Mesenteric fat pad (tissue), 1 donor: ENCODE data around the gene DEDD. TPM values are rescaled to one million over a fixed set of nuclear protein-coding genes. Genes with fewer than 3 reads are reported as not detected.

Source experiments
- DNase-seq: peaks from one replicate; pipeline ENCODE4 v3.0.0-alpha.2; 2020; ENCODE audit warnings: low spot score
- total RNA-seq: library from RNA; stranded (reverse); fragmentation: NEBNext Ultra II Directional; extraction: Animal tissue kit (Norgen Biotek cat#: 25700); gene quantifications from one replicate; pipeline ENCODE4 v1.2.1, GENCODE V29; 2021
- donor health status: DM: yes; HTN: yes; CAD: no.

The DEDD gene
- total RNA-seq, 1 donor from 2014 or later: 61.9 TPM

DNA sequence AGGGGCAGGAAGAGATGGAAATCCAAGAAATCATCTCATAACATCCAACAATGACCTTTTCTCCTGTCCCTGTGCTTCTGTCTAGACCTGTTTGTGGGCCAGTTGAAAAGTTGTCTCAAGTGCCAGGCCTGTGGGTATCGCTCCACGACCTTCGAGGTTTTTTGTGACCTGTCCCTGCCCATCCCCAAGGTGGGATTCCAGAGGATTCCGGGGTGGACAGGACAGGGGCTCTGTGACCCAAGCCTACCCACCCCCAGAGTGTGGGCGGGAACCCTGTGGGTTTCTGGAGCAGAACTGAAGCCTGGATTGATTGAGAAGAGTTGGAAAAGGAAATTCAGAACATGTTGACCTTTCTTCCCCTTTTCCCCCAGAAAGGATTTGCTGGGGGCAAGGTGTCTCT, 31.3 kb upstream of the DEDD start:
- DNase-seq: no peak

DNA sequence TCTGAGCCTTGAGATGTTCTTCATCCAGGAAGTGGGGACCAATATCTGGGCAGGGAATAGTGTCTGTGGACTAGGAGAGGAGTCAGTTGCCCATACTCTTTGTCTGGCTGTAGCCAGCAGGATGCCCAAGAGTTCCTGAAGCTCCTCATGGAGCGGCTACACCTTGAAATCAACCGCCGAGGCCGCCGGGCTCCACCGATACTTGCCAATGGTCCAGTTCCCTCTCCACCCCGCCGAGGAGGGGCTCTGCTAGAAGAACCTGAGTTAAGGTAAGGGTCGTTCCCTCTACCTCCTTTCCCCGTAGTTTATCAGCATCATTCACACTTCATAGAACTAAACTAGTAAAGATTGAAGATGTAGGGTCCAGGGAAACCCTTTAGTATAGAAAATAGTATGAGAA, 30.3 kb upstream of the DEDD start:
- peak; percentile 69 for DNase-seq

DNA sequence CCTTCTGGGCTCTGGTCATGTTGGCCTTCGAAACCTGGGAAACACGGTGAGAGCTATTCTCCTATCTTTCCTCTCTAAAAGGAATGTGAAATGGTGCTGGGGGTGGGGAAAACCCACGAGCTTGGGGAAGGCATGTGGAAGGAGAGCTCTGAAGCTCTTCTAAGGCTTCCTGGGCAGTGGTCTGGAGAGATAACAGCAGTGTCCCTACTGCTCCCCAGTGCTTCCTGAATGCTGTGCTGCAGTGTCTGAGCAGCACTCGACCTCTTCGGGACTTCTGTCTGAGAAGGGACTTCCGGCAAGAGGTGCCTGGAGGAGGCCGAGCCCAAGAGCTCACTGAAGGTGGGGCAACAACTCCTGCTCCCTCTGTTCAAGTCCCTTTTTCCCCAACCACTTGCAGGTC, 29.6 kb upstream of the DEDD start:
- DNase-seq: peak; percentile 64

DNA sequence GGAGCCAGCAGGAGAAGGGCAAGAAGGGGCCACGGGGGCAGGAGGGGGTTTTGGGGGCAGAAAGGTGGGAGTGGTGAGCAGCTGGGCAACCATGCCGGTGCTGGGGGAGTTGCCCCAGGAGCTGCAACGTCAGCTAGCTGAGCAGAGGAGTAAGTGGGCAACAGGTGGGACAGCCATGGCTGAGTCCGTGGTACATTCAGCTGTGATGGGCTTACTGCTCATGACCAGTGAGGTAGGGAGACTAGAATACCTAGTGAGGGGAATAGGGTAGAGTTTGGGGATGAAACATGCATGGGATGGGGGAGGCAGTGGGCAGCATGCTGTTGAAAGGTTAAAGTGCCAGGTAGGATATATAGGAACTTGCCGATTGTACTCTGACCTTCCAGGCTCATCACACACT, 29.2 kb upstream of the DEDD start:
- DNase-seq: no peak

DNA sequence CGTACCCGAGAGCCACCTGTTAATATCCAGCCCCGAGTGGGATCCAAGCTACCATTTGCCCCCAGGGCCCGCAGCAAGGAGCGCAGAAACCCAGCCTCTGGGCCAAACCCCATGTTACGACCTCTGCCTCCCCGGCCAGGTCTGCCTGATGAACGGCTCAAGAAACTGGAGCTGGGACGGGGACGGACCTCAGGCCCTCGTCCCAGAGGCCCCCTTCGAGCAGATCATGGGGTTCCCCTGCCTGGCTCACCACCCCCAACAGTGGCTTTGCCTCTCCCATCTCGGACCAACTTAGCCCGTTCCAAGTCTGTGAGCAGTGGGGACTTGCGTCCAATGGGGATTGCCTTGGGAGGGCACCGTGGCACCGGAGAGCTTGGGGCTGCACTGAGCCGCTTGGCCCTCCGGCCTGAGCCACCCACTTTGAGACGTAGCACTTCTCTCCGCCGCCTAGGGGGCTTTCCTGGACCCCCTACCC, 28.2 kb upstream of the DEDD start:
- DNase-seq: no peak

DNA sequence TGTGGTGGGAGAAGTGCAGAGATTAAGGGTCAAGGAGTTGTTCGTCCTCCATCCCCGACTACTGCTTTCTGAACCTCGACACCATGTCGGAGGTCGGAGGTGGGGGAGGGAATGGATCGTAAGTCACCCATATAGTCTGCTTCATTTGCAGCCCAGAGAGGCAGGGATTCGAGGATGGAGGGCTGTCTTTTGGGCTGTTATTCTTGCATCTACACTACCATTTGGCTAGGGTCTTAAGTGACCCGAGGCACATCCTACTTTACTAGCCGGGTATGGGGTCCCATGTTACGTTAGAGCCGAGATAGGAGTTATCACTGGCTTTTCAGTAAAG, 27.4 kb upstream of the DEDD start:
- no peak for DNase-seq

DNA sequence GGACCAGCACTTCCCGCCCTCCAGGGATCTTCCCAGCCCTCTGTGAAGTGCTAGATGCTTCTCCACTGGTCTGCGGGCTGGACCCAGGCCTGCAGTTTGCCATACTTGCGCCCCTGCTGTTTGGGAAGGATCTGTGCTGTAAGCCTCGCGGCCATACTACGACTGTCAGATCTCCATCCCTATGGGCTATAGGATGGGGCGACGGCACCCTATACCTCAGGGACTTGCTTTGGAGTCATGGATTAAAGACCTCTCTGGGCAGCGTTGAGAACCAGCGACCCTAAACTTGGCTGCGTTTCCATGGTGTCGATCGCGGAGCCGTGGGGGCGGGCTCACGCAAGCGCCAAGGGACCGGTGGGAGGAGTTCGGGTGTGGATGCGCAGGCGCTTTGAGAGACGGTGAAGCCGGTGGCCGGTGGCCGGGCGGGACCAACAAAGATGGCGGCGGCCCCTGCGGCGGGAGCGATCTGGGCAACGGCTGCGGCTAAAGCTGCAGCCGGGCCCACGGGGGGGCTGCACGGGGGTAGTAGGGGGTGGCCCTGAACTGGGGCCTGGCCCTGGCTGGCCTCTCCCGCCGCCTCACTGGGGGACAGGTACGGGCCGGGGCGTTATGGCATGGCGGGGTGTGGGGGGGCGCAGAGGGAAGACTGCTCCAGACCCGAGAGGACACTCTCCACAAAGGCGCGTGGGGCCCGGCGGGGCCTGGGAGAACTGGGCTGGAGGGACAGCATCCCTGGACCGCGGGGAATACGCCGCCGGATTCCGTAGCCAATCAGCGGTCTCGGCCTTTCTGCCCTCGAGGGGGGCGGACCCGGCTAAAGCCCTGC, 26.8 kb upstream of the DEDD start, which contains the start of gene USP21:
USP21 (plus strand) TSS at position 414 of the 826 bp plus-strand sequence. CDS start 1,141 bp downstream, outside the sequence.
- peak; percentile 98 for DNase-seq

DNA sequence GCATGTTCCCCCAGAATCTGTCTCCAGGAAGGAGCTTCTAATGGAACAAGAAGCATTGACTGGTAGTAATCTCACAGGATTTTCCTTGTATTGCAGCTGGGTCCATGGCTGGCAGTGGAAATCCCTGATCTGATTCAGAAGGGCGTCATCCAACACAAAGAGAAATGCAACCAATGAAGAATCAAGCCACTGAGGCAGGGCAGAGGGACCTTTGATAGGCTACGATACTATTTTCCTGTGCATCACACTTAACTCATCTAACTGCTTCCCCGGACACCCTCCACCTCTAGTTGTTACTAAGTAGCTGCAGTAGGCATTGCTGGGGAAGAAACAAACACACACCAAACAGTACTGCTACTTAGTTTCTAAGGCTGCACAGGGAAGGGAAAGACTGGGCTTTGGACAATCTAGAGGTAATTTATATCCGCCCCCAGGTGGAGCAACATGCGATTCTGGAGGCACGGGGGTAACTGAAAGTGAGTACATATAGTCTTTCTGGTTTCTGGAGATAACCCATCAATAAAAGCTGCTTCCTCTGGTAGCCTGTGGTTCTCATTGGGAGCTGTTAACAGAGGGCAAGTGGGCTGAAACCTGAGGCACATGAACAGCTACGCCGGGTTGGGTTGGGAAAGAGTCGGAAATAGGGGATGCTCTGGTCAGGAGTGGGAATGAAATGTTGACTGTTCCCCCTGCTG, 26.0 kb upstream of the DEDD start:
- no peak for DNase-seq

DNA sequence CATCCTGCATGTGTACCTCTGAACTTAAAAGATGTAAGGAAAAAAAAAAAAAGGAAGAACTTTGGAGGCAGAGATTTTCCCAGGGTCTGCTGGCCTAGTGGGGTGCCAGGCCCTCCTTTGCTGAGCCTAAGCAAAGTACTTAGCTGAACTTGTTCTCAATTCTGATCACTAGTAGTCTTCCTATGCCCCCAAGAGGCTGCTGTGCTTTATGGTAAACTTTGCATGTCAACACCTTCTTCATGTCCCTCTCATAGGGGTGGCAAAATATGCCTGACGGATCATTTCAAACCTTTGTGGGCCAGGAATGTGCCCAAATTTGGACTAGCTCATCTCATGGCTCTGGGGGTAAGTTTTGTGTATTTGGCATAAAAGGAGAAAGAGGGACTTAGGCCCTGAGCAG, 25.4 kb upstream of the DEDD start:
- no peak for DNase-seq

DNA sequence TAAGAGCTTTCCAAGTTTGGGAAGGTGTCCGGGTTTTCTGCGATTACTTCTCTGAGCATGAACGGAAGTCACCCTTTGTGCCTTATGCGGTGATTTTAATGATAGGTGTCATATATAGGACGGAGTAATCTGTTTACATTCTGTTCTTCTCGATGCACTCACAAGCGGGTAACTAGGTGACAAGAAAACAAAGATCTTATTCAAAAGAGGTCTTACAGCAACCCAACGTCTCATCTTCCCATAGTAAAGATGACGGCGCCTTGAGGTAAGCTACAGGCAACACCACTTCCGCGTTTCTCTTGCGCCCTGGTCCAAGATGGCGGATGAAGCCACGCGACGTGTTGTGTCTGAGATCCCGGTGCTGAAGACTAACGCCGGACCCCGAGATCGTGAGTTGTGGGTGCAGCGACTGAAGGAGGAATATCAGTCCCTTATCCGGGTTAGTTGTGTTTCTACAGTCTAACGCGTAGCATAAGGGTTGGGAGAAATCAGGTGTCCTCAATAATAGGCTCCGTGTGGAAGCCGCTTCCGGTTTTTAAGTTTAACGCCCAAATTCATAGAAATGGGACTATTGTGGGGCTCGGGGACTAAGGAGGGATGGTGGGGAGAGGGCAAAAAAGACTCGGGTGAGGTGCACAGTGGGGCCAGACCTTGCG, 21.3 kb upstream of the DEDD start, which contains the start of gene UFC1:
UFC1 (plus strand) TSS at position 297 of the 656 bp plus-strand sequence; CDS start at position 317, 20 bp downstream.
- DNase-seq: no peak

DNA sequence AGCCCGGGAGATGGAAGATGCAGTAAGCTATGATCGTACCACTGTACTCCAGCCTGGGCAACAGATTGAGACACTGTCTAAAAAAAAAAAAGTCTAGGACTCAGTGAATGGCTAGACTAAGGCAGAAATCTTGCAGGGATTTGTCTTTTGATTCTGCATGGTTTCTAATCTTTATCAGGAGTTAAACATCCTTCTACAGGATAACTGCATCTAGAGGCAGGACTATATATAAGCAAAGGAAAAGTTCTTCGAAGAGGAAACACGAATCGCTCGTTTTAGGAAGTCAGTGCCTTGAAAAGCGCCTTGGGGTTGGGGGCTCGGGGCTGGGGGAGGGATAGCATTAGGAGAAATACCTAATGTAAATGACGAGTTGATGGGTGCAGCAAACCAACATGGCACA, 20.7 kb upstream of the DEDD start:
- no peak for DNase-seq

DNA sequence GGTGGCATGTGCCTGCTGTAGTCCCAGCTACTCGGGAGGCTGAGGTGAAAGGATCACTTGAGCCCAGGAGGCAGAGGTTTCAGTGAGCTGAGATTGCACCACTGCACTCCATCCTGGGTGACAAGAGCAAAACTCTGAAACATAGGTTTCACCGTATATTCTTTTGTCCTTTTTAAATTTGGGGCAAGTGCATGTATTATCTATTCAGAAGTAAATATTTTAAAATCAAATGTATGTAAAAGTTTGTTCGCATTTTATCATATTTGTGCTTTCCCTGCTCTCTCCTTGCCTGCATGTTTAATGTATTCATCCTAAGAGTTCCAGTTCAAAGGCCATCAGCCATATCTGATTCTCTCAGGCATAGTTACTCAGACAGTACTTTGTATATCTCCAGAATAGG, 13.4 kb upstream of the DEDD start:
- no peak for DNase-seq

DNA sequence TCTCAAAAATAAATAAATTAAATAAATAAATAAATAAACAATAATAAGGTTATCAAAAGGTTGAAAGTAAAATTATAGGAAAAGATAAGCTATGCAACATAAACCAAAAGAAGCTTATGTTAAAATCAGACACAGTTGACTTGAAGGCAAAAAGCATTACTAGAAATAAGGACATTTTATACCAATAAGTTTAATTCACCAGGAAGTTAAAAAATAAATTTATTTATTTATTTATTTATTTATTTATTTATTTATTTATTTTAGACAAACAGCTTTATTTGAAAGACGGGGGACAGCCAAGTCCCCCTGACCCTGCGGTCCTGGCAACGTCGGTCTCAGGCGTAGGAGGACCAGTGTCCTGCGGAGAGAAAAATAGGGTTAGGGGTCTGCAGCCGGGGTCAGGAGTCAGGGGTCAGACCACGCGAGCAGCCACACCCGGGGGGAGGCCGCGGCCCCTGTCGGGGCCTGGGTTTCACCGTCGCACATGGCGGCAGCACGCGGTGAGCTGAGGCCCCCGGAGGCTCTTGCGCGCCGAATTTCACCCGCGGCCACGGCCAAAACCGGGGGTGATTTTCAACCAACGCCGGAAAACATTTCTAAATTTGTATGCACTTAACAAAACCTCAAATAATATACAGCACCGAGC, 8.4 kb upstream of the DEDD start:
- no peak for DNase-seq

DNA sequence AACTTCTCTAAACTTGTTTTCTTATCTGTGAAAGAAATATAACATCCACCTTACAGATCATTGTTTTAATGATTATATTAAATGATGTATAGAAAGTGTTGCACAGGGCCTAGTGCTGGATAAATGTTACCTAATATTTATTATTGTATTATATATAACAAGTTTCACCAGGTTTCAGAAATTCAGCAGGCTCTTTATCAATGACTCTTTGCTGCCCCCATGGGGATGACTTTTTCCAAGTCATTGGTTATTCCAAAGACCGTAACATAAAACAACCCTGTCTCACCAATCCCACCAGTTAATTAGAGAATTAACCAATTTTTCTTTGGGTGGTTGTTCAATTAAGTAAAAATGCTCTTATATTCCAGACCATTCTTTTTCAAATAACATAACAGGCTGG, 7.3 kb upstream of the DEDD start:
- DNase-seq: no peak

DNA sequence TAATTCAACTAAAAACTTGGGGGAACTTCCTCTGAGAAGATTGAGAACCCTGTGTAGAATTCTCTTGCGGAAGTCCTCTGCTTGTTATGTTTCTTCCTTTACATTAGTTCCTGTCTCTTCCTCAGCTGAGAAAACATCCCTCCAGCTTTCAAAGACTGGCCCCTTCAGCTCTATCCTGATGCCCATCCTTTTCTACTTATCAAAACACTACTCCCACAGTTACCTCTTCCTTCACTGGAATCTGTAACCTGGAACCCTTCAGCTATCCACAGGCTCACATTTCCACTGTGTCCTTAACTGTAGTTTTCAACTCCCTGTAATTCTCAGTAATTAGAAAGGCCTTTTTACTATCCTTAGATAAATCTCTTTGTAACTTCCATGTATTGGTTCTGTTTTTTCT, 6.0 kb upstream of the DEDD start:
- no peak for DNase-seq

DNA sequence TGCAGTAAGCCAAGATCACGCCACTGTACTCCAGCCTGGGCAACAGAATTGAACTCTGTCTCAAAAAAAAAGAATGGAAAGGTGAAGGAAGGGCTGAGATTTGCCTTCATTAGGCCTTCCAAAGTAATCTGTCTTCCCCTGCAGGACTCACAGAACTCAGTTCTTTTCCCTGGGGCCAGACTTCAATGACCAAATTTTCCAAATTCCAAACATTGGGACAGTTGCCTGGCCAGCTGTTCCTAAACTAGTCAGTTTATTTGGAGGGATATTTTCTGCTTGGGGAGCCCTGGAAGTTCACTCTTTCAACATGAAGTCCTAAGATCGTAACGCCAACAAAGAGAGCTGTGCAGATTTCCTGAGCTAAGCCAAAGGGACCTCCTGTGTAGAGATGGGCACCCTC, 5.4 kb upstream of the DEDD start:
- no peak for DNase-seq

DNA sequence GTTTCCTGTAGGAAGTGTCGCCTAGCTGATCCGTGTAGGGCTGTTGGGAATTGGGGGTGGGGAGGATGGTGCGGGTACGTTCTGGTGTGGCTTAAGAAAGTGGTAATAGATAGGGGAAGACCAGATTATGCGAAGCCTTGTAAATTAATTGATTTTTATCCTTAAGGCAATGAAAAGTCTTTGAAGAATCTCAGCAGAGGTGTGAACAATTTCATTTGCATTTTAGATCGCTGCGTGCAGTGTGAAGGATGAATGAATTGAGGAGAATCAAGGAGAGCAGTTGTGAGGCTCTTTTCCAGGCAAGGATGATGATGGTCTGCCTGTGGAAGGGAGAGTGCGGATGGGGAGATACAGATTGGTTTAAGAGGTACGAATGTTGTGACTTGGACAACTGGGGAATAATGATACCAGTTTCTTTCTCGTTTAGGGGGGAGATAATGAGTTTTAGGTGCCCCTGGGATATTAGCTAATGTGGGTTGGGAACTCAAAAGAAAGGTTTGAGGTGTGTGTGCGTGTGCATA, 813 bp upstream of the DEDD start:
- no peak for DNase-seq

DNA sequence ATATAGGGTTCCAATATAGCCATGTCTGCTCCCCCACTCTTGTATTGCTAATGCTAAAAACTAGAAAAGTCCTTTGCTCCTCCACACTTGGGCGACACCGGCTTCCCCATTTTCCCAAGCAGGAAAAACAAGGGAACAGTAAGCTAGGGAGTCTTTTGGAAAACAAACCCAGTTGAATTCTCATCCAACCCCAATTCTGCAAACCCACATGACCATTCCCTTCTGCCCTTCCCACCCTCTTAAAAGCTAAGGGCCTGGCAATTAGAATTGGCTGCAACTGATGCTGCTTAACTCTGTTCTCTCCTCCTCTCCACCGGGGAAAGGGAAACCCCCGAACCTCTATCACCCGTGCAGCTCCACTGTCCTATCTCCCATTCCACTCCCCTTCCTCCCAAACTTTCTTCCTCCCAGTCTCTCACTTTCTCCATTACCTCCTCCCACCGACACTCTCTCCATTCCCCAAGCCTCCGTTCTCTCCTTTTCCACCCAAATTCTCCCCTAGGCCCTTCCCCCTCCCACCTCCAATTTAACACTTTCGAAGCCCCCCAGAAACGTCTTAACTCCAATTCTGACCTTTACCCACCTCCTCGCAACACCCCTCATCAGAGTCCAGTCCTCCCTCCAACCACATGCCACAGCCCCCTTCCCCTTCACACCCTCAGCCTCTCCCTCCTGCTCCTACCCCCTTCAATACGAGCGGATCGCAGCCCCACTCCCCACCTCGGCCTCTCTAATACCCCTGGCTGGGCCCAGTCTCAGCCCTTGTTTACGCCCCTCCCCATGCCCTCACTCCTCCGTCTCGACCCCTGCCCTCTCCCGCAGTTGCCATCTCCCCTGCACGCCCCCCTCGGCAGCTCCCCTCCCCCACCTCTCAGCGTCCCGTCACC, 701 bp downstream of the DEDD start:
- no peak for DNase-seq

DNA sequence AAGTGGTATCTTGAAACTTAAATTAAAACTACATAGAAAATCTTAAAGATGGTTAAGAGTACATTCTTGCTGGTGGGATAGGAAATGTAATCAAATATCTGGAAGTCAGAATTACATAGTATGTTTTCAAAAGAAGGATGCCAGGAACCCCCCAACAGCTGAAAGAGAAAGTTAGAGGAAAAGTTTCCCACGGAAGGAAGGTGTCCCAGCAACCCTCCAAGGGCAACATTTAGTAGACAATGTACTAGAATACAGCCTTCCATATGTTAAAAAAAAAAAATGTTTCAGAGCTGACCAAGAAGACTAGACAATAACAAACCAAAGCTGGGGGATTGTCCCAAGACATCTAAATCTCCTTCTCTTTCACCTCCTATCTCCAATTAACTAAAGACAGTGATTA, 2.2 kb downstream of the DEDD start:
- no peak for DNase-seq
